NCI-H2171 treated with DMSO at 0.1 percent for 48 hours (cell line): Measurements from ENCODE around the gene TBX2.

Source experiments
- DNase-seq: peaks from one replicate; lab custom pipeline; 2025; lab: John Stamatoyannopoulos, UW

TBX2 gene

DNA sequence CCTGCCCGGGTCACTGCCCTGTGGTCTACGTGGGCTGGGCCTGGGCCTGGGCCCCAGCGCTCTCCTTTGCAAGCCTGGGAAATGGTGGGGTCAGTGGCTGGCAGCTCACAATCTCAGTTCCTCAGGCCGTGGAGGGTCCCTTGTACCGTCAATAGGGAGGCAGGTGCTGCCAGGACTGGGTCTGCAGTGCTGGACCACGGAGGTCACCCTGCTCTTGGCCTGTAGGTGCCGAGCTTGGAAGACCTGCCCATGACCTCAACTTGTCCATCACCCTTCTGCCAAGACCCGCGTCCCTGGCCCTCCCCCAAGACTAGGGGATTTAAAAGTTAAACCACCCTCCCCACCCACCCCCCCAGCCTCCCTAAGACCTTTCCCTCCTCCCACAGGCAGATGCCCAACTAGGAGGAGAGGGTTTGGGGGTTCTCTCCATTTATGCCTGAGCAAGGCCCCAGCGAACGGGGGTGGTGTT, 2.5 kb downstream of the TBX2 start:
- no peak for DNase-seq

DNA sequence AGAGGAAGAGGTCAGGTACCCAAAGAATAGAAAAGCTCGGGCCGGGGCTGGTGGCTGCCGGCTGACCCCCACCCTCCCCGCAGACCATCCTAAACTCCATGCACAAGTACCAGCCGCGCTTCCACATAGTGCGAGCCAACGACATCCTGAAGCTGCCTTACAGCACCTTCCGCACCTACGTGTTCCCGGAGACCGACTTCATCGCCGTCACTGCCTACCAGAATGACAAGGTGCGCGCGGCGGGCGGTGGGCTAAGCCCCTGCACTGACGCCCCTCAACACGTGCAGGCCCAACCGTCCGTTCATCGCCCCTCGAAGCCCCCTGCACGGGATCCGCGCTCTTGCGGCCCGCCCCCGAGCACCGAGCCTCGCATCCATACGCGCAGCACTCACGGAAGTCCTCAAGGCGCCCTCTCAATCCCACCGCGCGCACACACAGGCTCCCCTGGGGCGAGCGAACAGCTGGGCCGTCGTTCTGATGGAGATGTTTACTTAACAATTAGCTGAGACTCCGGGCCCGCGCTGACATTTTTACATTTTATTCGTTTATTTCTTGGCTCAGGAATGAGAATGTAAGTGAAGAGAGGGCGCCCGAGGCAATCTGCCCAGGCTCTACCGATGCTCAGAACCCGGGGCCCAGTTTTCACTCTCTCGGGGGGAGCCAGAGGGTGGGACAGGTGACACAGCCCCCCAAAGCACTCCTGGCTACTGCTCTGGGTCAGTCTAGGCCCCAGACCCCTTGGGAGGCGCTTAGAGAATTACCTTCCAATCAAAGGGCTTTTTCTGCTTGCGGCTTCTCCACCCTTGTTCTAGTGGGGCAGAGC, 3.5 kb downstream of the TBX2 start:
- DNase-seq = peak; percentile 88

DNA sequence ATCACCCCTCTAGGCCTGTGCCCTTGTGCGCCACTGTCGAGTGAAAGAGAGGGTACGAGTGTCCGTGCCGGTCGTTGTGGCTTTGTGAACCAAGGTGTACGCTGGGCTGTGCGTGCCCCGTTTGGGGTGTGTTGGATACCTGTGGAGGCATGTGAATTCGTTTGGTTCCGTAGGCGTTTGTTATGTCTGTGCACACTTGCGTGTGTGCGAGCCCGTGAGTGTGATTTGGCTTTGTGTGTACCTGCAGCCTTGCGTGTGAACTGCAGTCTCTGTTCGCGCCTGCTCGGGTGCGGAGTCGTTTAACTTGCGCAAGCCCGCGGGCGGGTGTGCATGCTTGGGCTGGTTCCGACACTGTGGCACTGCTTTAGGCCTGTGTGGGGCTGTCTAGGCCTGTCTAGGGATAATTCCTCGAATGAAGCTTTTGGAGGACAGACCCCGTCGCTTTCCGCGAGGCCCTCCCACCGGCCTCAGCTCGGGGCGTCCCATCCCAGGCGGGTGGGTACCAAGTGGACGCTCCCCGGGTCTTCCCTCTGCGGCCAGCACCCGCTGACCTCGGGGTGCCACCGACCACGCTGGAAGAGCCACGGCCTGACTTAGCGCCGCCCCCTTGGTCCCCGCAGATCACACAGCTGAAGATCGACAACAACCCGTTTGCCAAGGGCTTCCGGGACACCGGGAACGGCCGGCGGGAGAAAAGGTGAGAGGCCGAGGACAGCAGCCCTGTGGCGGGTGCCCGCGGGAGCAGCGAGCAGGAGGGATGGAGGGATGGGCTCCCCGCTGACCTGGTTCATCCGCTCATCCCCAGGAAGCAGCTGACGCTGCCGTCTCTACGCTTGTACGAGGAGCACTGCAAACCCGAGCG, 4.4 kb downstream of the TBX2 start:
- peak; percentile 45 for DNase-seq

GRCh38 chr17:61404663-61404912, 4.9 kb downstream of the TBX2 start:
- DNase-seq = no peak

GRCh38 chr17:61404913-61405685, 5.5 kb downstream of the TBX2 start:
- DNase-seq = no peak

GRCh38 chr17:61405686-61406536, 6.3 kb downstream of the TBX2 start:
- no peak for DNase-seq

DNA sequence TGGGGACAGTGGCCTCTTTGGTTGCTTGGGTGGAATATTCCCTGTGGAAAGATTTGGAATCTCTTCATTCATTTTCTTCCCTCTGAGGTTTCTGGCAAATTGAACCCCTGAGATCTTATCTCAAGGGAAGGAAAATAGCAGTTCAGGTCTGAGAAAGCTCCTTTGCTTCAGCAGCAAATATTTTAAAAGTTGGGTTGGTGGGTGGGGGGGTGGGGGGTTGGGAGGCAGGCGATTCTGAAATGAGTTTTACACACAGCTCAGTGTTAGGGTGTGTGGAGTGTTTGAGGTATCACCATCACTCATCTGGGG, 6.8 kb downstream of the TBX2 start:
- no peak for DNase-seq

GRCh38 chr17:61406971-61407911, 7.6 kb downstream of the TBX2 start:
- no peak for DNase-seq

DNA sequence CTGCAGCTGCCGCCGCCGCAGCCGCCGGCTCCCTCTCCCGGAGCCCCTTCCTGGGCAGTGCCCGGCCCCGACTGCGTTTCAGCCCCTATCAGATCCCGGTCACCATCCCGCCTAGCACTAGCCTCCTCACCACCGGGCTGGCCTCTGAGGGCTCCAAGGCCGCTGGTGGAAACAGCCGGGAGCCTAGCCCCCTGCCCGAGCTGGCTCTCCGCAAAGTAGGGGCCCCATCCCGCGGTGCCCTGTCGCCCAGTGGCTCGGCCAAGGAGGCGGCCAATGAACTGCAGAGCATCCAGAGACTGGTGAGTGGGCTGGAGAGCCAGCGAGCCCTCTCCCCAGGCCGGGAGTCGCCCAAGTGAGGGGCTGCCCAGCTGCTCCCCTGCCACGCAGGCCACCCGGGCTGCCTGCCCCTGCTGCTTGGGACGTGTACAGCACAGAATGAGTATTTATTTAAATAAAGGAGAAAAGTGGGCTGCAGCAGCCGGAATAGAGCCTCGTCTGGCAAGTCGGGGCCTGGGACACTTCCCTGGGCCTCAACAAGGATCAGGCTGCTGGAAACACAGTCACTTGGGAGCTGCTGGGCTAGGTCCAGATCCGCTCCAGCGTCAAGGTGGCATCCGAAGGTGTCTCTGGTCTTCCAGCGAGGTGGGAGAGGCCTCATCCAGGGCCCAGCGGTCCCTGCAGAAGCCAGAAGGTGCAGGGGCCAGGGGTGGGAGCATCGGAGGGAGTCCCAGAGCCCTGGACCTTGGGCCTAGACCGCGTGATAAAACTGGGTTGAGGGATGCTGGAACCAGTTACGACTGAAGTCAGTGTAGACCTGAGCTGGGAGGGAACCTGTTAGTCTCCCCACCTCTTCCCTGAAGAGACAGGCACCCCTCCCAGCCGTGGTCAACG, 8.8 kb downstream of the TBX2 start:
- DNase-seq = no peak

DNA sequence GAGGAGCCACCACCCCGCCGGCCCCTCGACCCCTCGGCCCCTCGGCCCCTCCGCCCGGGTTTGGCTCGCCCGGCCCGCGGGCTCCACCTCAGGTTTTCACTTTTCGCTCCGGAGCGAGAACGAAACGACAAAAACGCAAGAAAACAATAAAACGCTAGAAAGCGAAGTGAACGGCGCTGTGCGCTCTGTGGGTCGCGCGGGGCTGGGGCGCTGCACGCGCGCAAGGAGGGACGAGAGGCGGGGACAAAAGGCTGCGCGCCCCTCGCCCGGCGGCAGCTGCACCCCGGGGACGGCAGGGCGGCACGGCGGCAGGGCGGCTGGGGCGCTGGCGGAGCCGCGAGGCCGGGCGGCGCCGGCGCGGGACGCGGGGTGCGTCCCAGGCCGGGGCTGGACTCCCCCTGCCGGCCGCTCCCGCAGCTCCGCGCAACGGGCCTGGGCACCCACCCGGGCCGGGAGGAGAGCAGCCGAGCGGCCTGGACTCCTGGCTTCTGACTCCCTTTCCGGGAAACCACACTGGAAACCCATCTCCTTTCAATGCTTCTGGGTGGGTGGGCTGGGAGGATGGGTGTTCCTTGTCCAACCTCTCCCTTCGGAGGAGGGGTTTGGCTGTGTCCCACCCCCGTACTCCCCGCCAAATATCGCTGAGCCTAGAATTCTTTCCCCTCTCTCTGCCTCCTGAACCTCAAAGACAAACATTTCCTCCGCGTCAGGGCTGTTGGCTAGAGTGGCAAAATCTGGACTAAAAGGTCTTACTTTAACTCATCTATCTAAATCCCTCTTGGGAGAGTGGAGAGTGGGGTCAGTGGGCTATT, 9.9 kb downstream of the TBX2 start:
- peak; percentile 68 for DNase-seq

DNA sequence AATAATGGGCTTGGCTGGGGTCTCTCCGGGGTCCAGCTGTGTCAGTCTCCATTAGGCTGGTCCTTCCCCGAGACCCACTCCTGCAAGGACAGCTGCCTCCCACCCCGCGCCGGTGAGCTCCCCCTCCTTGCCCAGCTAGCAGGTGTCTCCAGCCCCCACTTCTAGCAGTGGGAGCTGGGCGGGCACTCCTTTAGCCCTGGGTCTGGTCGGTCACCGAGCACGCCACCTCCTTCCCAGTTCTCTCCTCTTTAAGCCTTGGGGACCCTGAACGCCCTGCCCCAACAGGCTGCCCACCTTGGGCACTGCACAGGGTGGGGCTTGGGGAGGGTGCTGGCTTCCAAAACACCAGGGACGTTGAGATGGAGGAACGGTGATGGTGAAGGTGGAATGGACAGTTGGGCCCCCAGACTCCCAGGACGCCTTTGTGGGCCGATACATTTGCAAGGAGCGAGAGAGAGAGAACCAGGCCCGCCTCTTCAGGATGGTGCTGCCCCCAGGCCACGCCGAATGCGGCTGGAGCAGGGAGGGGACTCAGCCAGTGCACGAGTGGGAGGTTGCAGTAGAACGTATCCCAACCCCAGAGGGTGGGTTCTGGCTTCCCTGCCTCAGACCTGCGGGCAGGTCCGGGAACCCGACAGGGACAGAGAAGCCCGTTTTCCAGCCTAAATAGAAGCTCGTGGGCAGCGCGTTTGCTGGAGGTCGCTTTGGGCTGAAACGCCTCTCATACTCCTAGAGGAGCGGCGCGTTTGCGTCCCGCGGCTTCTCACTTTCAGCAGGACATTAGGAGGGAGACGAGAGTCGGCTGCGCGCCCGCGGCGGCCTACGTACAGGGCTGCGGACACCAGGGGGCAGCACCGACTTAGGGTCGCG, 10.7 kb downstream of the TBX2 start:
- DNase-seq = no peak

DNA sequence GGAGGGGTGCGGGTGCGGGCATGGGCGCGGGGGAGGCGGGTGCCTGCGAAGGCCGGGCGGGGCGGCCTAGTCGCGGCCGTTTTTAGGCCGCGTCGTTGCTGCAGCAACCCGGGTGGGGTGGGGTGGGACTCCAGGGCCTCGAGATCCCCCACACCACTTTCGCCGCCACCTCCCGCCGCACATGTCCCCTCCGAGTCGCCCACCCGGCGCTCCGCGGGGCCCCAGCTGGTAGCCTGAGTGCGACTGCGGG, 11.3 kb downstream of the TBX2 start:
- no peak for DNase-seq

DNA sequence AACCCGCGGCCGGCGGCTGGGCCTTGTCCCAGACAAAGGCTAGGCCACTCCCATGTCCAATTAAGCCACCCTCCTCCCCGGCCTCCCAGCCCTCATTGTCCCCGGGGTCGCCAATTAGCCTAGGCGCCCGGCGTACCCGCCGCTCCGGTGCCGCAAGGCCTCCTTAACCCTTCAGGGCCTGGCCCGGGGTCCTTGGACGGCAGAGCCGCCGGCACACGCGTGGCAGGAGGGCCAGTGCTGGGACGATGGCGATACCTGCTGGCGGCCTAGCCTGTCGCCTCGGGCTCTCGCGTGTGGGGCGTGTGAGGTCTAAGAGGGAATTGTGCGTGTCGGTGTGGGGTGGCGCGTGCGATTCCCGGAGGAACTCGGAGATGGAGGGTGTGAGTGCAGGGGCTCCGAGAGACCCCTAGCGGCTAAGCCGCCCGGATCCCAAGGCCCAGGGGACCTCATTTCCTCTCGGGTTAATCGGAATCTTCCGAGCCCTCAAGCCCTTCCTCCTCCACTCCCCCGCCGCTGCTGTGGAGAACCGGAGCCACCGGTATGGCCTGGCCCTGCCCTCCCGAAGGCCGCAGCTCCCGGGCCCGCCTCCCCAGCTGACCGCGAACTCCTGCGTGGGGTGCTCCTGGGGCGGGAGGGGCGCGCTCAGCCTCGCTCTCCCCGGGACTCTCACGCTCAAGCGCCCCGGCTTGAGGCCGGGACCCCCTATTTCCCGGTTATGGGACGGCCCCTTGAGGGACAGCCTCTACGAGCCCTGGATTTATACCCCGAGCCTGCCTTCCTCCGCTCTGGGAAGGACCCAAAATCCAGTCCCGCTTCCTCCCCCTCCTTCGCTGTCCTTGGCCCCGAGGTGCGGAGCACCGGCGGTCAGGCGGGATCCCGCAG, 11.9 kb downstream of the TBX2 start:
- DNase-seq = no peak

- DNase-seq = peak; percentile 77
Observed at GRCh38 chr17:61412143-61412859, 12.7 kb downstream of the TBX2 start.

- no peak for DNase-seq
Observed at GRCh38 chr17:61412860-61413660, 13.4 kb downstream of the TBX2 start.
